Activated CD4-positive, alpha-beta memory T cell treated with anti-CD3 and anti-CD28 coated beads, Interleukin-2, amount 10 ng/mL, durations not matched to agents 7 days and 5 days (primary cell): ENCODE measurements around the gene HEXA. TPM values are rescaled to one million over a fixed set of nuclear protein-coding genes. Genes with fewer than 3 reads are reported as not detected.

Experiments used
- CTCF ChIA-PET: fragments of 350-600 bp; sonication (Branson Sonifier 250); formaldehyde crosslinking; loops from one replicate; lab custom pipeline; 2021; ENCODE audit warnings: antibody characterized with exemption, inconsistent platforms; lab: Charles Lee
- POLR2A ChIA-PET: fragments of 350-600 bp; sonication (Branson Sonifier 250); formaldehyde crosslinking; loops from one replicate; lab custom pipeline; 2021; ENCODE audit warnings: antibody characterized with exemption; lab: Charles Lee
- DNase-seq: peaks from one replicate; pipeline ENCODE4 v3.0.0-alpha.2; 2020
- H3K27ac Mint-ChIP-seq: one replicate; pipeline ENCODE4 v1.8.0; 2021; ENCODE audit warnings: mild to moderate bottlenecking, mixed read lengths
- H3K27me3 Mint-ChIP-seq: one replicate; pipeline ENCODE4 v1.8.0; 2021; ENCODE audit warnings: mixed read lengths
- H3K36me3 Mint-ChIP-seq: one replicate; pipeline ENCODE4 v1.8.0; 2021; ENCODE audit warnings: low read depth, mixed read lengths
- H3K4me1 Mint-ChIP-seq: one replicate; pipeline ENCODE4 v1.8.0; 2021; ENCODE audit warnings: mixed read lengths
- H3K4me3 Mint-ChIP-seq: one replicate; pipeline ENCODE4 v1.8.0; 2021; ENCODE audit warnings: mild to moderate bottlenecking, mixed read lengths
- H3K9me3 Mint-ChIP-seq: one replicate; pipeline ENCODE4 v1.8.0; 2021; ENCODE audit warnings: mixed read lengths
- total RNA-seq, 2 experiments: library from RNA; stranded (reverse); gene quantifications; one replicate each; pipeline ENCODE4 v1.2.3, GENCODE V29; 2021

The HEXA gene
- total RNA-seq, 2 experiments from 2014 or later, result 110 to 111 TPM

DNA sequence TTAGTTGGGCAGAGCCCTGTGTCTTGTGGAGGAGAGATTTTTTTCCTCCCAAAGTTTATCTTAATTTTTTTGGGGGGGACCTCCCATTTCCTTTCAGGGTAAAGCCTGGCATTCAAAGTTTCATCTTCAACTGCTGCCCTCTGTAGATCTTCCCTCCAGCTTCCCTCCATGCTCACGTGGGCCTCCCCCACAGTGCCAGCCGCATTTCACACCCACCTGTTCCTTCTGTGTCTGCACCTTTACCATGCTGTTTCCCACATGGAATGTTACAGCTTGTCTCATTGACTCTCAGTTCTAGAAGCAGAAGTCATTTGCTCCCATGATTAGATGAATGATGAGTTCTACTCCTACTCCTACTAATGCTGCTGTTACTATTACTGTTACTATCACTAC is 62.4 kb downstream of the HEXA start:
- Mint-ChIP-seq H3K27me3 (peaks cover 6% of the 10 kb centered on the region), H3K9me3 (no peaks in the 10 kb centered on the region), H3K4me1 (peaks cover 4% of the 10 kb centered on the region), H3K36me3 (no peaks in the 10 kb centered on the region), H3K4me3 (no peak overlapping the region), H3K27ac (no peak overlapping the region)
- ChIA-PET POLR2A (interaction anchor here (1.1 to 2.1 kb wide), 2 partner anchors 160 to 162 kb away, joined by 6 to 14 read pairs; partner anchors contain the start of gene ARIH1), CTCF (interaction anchor here (0.7 to 2.7 kb wide), 21 partner anchors 9 to 361 kb away, joined by 3 to 13 read pairs (median 3); partner anchors contain the start of gene HEXA)
- no peak for DNase-seq

GRCh38 chr15:72312605-72313447 is 63.0 kb downstream of the HEXA start:
- CTCF ChIA-PET, result interaction anchor here (0.5 to 2.7 kb wide), 26 partner anchors 9 to 733 kb away, joined by 3 to 13 read pairs (median 3); partner anchors contain the start of gene HEXA
- H3K27me3 Mint-ChIP-seq, result peaks cover 4% of the 10 kb centered on the region
- H3K4me3 Mint-ChIP-seq, result no peak overlapping the region
- DNase-seq, result peak; percentile 65
- H3K27ac Mint-ChIP-seq, result no peak overlapping the region
- peaks cover 2% of the 10 kb centered on the region for H3K4me1 Mint-ChIP-seq
- no peaks in the 10 kb centered on the region for H3K36me3 Mint-ChIP-seq
- POLR2A ChIA-PET, result interaction anchor here (0.8 to 2.1 kb wide), 3 partner anchors 39 to 162 kb away, joined by 3 to 14 read pairs (median 6); partner anchors contain the start of gene ARIH1
- no peaks in the 10 kb centered on the region for H3K9me3 Mint-ChIP-seq

DNA sequence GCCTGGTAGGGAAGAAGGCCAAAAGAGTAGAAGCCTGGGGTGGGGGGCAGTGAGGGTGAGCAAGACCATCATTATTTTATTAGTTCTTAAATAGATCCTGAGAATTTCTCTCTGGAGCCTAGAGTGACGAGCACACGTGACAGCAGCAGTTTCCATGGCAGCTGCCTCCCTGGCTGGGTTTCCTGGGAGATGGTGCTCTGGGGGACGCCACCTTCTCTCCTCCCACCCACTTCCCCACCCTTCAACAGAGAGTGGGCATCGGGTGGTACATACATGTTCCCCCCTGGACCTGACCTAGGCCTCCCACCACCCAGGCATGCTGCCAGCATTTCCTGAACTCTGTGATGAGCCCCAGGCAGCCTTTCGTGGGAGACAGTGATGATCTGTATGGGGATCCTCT is 68.8 kb downstream of the HEXA start:
- Mint-ChIP-seq H3K27me3 (no peaks in the 10 kb centered on the region), H3K27ac (no peak overlapping the region), H3K4me1 (peaks cover 7% of the 10 kb centered on the region), H3K9me3 (no peaks in the 10 kb centered on the region), H3K36me3 (no peaks in the 10 kb centered on the region), H3K4me3 (no peak overlapping the region)
- ChIA-PET POLR2A (no interaction called here), CTCF (no interaction called here)
- no peak for DNase-seq

GRCh38 chr15:72306211-72306785 is 69.5 kb downstream of the HEXA start:
- ChIA-PET CTCF (interaction anchor here (1.4 kb wide), 1 partner anchor 80 kb away, joined by 8 read pairs; no protein-coding TSS in a partner anchor), POLR2A (interaction anchor here (1.2 to 1.3 kb wide), 2 partner anchors 70 to 80 kb away, joined by 3 read pairs; partner anchors contain the start of gene HEXA)
- H3K4me3 Mint-ChIP-seq, result no peak overlapping the region
- H3K27me3 Mint-ChIP-seq, result no peaks in the 10 kb centered on the region
- H3K4me1 Mint-ChIP-seq, result peaks cover 7% of the 10 kb centered on the region
- no peaks in the 10 kb centered on the region for H3K36me3 Mint-ChIP-seq
- no peak overlapping the region for H3K27ac Mint-ChIP-seq
- DNase-seq, result peak; percentile 66
- no peaks in the 10 kb centered on the region for H3K9me3 Mint-ChIP-seq

DNA sequence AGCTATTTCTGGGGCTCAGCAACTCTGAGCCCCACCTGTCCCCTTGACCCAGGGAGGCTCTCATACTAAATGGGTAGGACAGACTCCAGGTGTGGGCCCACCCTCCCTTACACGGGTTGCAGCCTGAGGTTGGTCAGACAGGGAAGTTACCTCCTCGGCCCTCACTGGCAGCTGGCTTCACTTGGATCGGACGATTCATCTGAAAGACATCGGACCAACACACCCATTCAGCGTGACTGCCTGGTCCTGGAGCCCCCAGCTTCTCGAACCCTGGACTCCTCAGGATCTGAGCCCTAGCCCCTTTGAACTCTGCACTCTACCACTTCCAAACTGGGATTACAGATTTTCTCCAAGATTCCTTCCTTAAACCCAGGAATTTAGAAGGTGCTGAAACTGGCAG is 71.2 kb downstream of the HEXA start:
- DNase-seq, result no peak
- Mint-ChIP-seq H3K4me1 (peaks cover 7% of the 10 kb centered on the region), H3K27me3 (no peaks in the 10 kb centered on the region), H3K4me3 (no peak overlapping the region), H3K36me3 (no peaks in the 10 kb centered on the region), H3K9me3 (no peaks in the 10 kb centered on the region), H3K27ac (no peak overlapping the region)
- ChIA-PET CTCF (interaction anchor here (0.9 to 1.8 kb wide), 2 partner anchors 8 to 77 kb away, joined by 3 to 4 read pairs; no protein-coding TSS in a partner anchor), POLR2A (no interaction called here)

GRCh38 chr15:72302955-72303354 is 72.9 kb downstream of the HEXA start:
- no peaks in the 10 kb centered on the region for H3K27me3 Mint-ChIP-seq

More at GRCh38 chr15:72302955-72303354, 72.9 kb downstream of the HEXA start:
- POLR2A ChIA-PET, result no interaction called here
- H3K4me1 Mint-ChIP-seq, result peaks cover 7% of the 10 kb centered on the region
- no peak for DNase-seq
- H3K9me3 Mint-ChIP-seq, result no peaks in the 10 kb centered on the region
- no peak overlapping the region for H3K4me3 Mint-ChIP-seq
- H3K27ac Mint-ChIP-seq, result no peak overlapping the region
- CTCF ChIA-PET, result interaction anchor here (0.8 to 1.8 kb wide), 3 partner anchors 10 to 76 kb away, joined by 3 to 4 read pairs (median 4); no protein-coding TSS in a partner anchor
- no peaks in the 10 kb centered on the region for H3K36me3 Mint-ChIP-seq

Other genes starting within 250 kb of the HEXA start
- gene GRAMD2A, start 178.2 kb downstream of the HEXA start, total RNA-seq, result not detected
- gene PKM, start 144.8 kb downstream of the HEXA start, total RNA-seq, result 1,000 to 10,000 TPM; 1,064 to 1,081 TPM
- gene PARP6, start 103.5 kb downstream of the HEXA start, total RNA-seq, result 10 to 100 TPM; 58.8 to 65.0 TPM
- gene CELF6, start 55.9 kb downstream of the HEXA start, total RNA-seq, result under 1 TPM; 0.18 to 0.58 TPM
- not detected for gene TMEM202, start 22.3 kb upstream of the HEXA start, total RNA-seq
- gene ARIH1, start 98.3 kb upstream of the HEXA start, total RNA-seq, result 100 to 1,000 TPM; 133 to 138 TPM